HepG2 (cell line): ENCODE measurements around the gene POLR3GL. TPM values are rescaled to one million over a fixed set of nuclear protein-coding genes. Genes with fewer than 3 reads are reported as not detected.

Source experiments
- FOXO1 ChIP-seq: sonication (generic); formaldehyde crosslinking; IDR thresholded peaks from 2 replicates; pipeline ENCODE4 v1.4.0; 2020; ENCODE audit warnings: missing genetic modification reagents
- HINFP ChIP-seq: sonication (generic); formaldehyde crosslinking; IDR thresholded peaks from 2 replicates; pipeline ENCODE4 v1.4.0; 2020; ENCODE audit warnings: low read depth, mild to moderate bottlenecking, missing genetic modification reagents
- KDM3A ChIP-seq: IDR thresholded peaks from 2 replicates; pipeline ENCODE4 v1.6.1; 2018; ENCODE audit warnings: low read depth, missing compliant biosample characterization
- KDM5A ChIP-seq: fragments of 200-600 bp; sonication (generic); IDR thresholded peaks from 2 replicates; pipeline ENCODE4 v1.7.0; 2018; ENCODE audit warnings: antibody characterized with exemption, mild to moderate bottlenecking, low read length, borderline replicate concordance
- MTF1 ChIP-seq: sonication (generic); formaldehyde crosslinking; IDR thresholded peaks from 2 replicates; pipeline ENCODE4 v1.5.0; 2020; ENCODE audit warnings: missing genetic modification reagents
- NFE2L2 ChIP-seq: fragments of 150-350 bp; IDR thresholded peaks from 2 replicates; pipeline ENCODE4 v1.6.1; 2014; ENCODE audit warnings: low read length
- NFKBIZ ChIP-seq: IDR thresholded peaks from 2 replicates; pipeline ENCODE4 v1.6.1; 2018; ENCODE audit warnings: missing genetic modification reagents, missing compliant biosample characterization
- NFYC ChIP-seq: IDR thresholded peaks from 2 replicates; pipeline ENCODE4 v1.6.1; 2016; ENCODE audit warnings: missing genetic modification reagents, missing compliant biosample characterization
- PREB ChIP-seq: sonication (generic); formaldehyde crosslinking; IDR thresholded peaks from 2 replicates; pipeline ENCODE4 v1.4.0; 2020; ENCODE audit warnings: missing genetic modification reagents
- RAD21 ChIP-seq: fragments of 450-650 bp; formaldehyde crosslinking; IDR thresholded peaks from 2 replicates; pipeline ENCODE4 v1.5.0; 2020; ENCODE audit warnings: mild to moderate bottlenecking
- RARA ChIP-seq: IDR thresholded peaks from 2 replicates; pipeline ENCODE4 v1.6.1; 2016; ENCODE audit warnings: missing genetic modification reagents, missing compliant biosample characterization
- SKI ChIP-seq: fragments of 450-650 bp; IDR thresholded peaks from one replicate; pipeline ENCODE4 v1.6.1; 2018; ENCODE audit warnings: mild to moderate bottlenecking; ENCODE audit not compliant: partially characterized antibody
- SYNCRIP ChIP-seq: fragments of 200-400 bp; formaldehyde crosslinking; IDR thresholded peaks from 2 replicates; pipeline ENCODE4 v1.6.1; 2018; ENCODE audit warnings: mild to moderate bottlenecking, low read depth, low read length; ENCODE audit not compliant: insufficient read depth
- TFAP4 ChIP-seq: sonication (generic); IDR thresholded peaks from 2 replicates; pipeline ENCODE4 v1.6.1; 2016; ENCODE audit warnings: low read depth, borderline replicate concordance
- TFDP2 ChIP-seq: sonication (generic); formaldehyde crosslinking; IDR thresholded peaks from 2 replicates; pipeline ENCODE4 v1.4.0; 2020; ENCODE audit warnings: missing genetic modification reagents
- THAP11 ChIP-seq: IDR thresholded peaks from 2 replicates; pipeline ENCODE4 v1.6.1; 2016; ENCODE audit warnings: missing biosample characterization, missing genetic modification reagents
- ZNF350 ChIP-seq: sonication (generic); formaldehyde crosslinking; IDR thresholded peaks from 2 replicates; pipeline ENCODE4 v1.4.0; 2020; ENCODE audit warnings: mild to moderate bottlenecking, low read depth, missing genetic modification reagents, borderline replicate concordance
- ZNF580 ChIP-seq: IDR thresholded peaks from 2 replicates; pipeline ENCODE4 v1.6.1; 2016; ENCODE audit warnings: low read depth, borderline replicate concordance
- ZNF619 ChIP-seq: sonication (generic); formaldehyde crosslinking; IDR thresholded peaks from 2 replicates; pipeline ENCODE4 v1.4.0; 2020; ENCODE audit warnings: mild to moderate bottlenecking, missing genetic modification reagents
- ZNF790 ChIP-seq: sonication (generic); formaldehyde crosslinking; IDR thresholded peaks from 2 replicates; pipeline ENCODE4 v1.8.0; 2022; ENCODE audit warnings: missing genetic modification reagents, mild to moderate bottlenecking, borderline replicate concordance
- ZNF816 ChIP-seq: sonication (generic); formaldehyde crosslinking; IDR thresholded peaks from 2 replicates; pipeline ENCODE4 v1.8.0; 2022; ENCODE audit warnings: missing genetic modification reagents, mild to moderate bottlenecking, borderline replicate concordance
- polyA plus RNA-seq, 8 experiments: library from polyadenylated mRNA; depleted of rRNA in 3 of 8; stranded (reverse) in 7 of 8; unstranded in 1 of 8; fragments of >200 nt; fragmentation: Illumina TruSeq in 4 of 8; extraction: Trizol in 4 of 8; gene quantifications; 2 replicates each; pipeline versions ENCODE4 v1.2.1 to v1.2.3, GENCODE V29; 2011 to 2016; ENCODE audit warnings: low read depth in 4 of 8, missing spikeins in 1 of 8, mixed read lengths in 1 of 8; ENCODE audit not compliant: insufficient read depth in 1 of 8
- total RNA-seq, 5 experiments: library from RNA; depleted of rRNA; stranded (reverse); fragments of >200 nt; fragmentation: Illumina TruSeq; extraction: Trizol; gene quantifications; 2 replicates each; pipeline ENCODE4 v1.2.3, GENCODE V29; 2016; ENCODE audit warnings: low read depth in 1 of 5
- TF ChIP-seq, protein P1 (sequence below): sonication (generic); formaldehyde crosslinking; conservative IDR thresholded peaks from 2 replicates; pipeline ENCODE4 v1.8.0; 2022; ENCODE audit warnings: low read depth, missing genetic modification reagents
- TF ChIP-seq, protein P2 (sequence below): sonication (generic); formaldehyde crosslinking; IDR thresholded peaks from 2 replicates; pipeline ENCODE4 v1.8.0; 2022; ENCODE audit warnings: missing genetic modification reagents, low read depth, mild to moderate bottlenecking, borderline replicate concordance

Gene POLR3GL
- total and polyA plus RNA-seq, 2 of the 13 experiments (the other 11 are each of a cell fraction or from before 2014, with no cell fraction given) = 11.5 to 12.4 TPM

- no peak for TF ChIP-seq KDM5A
- no peak for TF ChIP-seq HINFP (CRISPR knock-in tag)
- TF ChIP-seq THAP11 (CRISPR knock-in tag) = no peak
- TF ChIP-seq NFYC (CRISPR knock-in tag) = no peak
- TF ChIP-seq NFE2L2 = no peak
- TF ChIP-seq, protein P1, sequence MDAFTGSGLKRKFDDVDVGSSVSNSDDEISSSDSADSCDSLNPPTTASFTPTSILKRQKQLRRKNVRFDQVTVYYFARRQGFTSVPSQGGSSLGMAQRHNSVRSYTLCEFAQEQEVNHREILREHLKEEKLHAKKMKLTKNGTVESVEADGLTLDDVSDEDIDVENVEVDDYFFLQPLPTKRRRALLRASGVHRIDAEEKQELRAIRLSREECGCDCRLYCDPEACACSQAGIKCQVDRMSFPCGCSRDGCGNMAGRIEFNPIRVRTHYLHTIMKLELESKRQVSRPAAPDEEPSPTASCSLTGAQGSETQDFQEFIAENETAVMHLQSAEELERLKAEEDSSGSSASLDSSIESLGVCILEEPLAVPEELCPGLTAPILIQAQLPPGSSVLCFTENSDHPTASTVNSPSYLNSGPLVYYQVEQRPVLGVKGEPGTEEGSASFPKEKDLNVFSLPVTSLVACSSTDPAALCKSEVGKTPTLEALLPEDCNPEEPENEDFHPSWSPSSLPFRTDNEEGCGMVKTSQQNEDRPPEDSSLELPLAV (CRISPR knock-in tag) = no peak
- TF ChIP-seq ZNF350 (CRISPR knock-in tag) = no peak
- no peak; the same call in 1 of the 2 replicates for TF ChIP-seq RARA
- TF ChIP-seq SYNCRIP = no peak
- TF ChIP-seq MTF1 (CRISPR knock-in tag) = no peak
- TF ChIP-seq PREB (CRISPR knock-in tag) = no peak
- no peak for TF ChIP-seq TFAP4
- TF ChIP-seq TFDP2 (CRISPR knock-in tag) = no peak
- no peak for TF ChIP-seq FOXO1 (CRISPR knock-in tag)
- TF ChIP-seq ZNF790 (CRISPR knock-in tag) = no peak
- no peak for TF ChIP-seq ZNF619
- no peak for TF ChIP-seq ZNF816 (CRISPR knock-in tag)
- peak; percentile 76 for TF ChIP-seq RAD21
- TF ChIP-seq KDM3A = 0 out of 2 replicates have a peak, but pooled peaks have one; percentile 54
- TF ChIP-seq ZNF580 = no peak
- TF ChIP-seq SKI = no peak
- no peak for TF ChIP-seq NFKBIZ (CRISPR knock-in tag)
- TF ChIP-seq, protein P2, sequence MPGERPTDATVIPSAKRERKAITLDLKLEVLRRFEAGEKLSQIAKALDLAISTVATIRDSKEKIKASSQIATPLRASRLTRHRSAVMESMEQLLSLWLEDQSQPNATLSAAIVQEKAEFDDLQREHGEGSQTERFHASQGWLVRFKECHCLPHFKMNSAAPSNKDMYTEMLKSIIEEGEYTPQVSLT (CRISPR knock-in tag) = no peak
Measured at GRCh38 chr1:146012703-146013558, 48.4 kb downstream of the POLR3GL start (continued).
